ENCODE measurements around the gene PLRG1. TPM values are rescaled to one million over a fixed set of nuclear protein-coding genes. Genes with fewer than 3 reads are reported as not detected.

Gene PLRG1
- total and polyA plus RNA-seq, 2 of the 8 experiments (the other 6 are each of a cell fraction or from before 2014, with no cell fraction given), result 63.5 to 108 TPM

DNA sequence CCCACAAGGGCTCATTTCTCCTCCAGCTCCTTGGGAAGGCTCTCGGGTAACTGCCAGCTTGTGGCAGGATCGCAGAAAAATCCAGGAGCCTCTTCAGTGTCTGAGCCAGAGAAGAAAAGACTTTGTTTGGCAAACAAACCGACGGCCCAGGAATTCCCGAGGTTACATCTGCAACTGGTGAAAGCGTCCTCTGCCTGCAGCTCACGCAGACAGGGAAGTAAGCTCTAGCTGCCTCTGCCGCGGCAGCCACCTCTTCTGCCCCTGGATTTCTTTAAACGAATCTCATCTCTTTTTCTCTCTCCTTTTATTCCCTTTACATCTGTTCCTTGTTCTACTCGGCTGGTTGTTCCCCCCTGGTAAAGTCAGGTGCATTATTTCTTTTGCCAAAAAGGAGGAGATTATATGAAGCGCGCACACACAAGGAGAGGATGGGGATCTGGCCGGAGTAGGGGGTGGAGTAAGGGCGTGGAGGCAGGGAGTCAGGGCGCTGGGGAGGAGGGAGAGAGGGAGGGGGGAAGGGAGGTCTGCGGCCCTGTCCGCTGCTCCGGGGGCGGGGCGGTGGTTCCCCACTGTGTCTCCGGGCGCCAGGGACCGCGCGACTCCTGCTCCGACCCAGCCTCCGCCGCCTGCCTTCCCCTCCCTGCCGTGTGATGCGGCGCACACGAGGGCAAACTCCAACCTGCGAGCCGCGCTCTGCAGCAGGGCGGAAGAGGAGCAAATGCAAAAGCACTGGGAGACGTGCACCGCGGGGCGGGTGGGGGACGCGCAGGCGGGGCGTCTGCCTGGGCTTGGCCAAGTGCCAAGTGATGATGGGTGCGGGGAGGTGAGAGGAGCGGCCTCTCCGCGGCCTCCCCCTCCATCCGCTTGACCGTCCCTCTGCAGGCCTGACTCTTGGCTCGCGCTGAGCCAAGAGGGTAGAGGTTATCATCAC, 58.6 kb downstream of the PLRG1 start, which contains the start of gene DCHS2 (continued):
- TF ChIP-seq KDM1A (IDR thresholded peaks at IDR 0.05; ENCODE audit: borderline replicate concordance, low read length) (no peak), JUND (IDR thresholded peaks at IDR 0.05; ENCODE audit: low read length) (no peak), TEAD4 (IDR thresholded peaks at IDR 0.05; ENCODE audit: low read depth, low read length) (peak; percentile 33; the same call in 1 of the 2 replicates), FOSL1 (IDR thresholded peaks at IDR 0.05; ENCODE audit: insufficient read depth, low read depth, low read length) (no peak), KDM5A (IDR thresholded peaks at IDR 0.05; ENCODE audit: low read length) (no peak), SIRT6 (IDR thresholded peaks at IDR 0.05; ENCODE audit: low read length) (no peak), RBBP5 (IDR thresholded peaks at IDR 0.05; ENCODE audit: borderline replicate concordance, low read depth, low read length) (no peak), YY1 (IDR thresholded peaks at IDR 0.05; ENCODE audit: low read depth, low read length) (no peak), CREB1 (IDR thresholded peaks at IDR 0.05) (0 out of 2 replicates have a peak, but pooled peaks have one; percentile 44), SRF (IDR thresholded peaks at IDR 0.05; ENCODE audit: low read depth, low read length) (no peak), BRCA1 (IDR thresholded peaks at IDR 0.05; ENCODE audit: low read depth, low read length) (no peak), JUN (IDR thresholded peaks at IDR 0.05; ENCODE audit: low read depth, low read length) (no peak), RFX5 (IDR thresholded peaks at IDR 0.05; ENCODE audit: borderline replicate concordance, low read depth, low read length) (no peak), KDM4A (IDR thresholded peaks at IDR 0.05; ENCODE audit: low read depth, low read length, severe bottlenecking) (peak; percentile 88), HDAC2 (IDR thresholded peaks at IDR 0.05; ENCODE audit: borderline replicate concordance in 1 of 2, low read depth in 2 of 2, low read length in 2 of 2) (no peak)
- TF ChIP-seq, protein P1, sequence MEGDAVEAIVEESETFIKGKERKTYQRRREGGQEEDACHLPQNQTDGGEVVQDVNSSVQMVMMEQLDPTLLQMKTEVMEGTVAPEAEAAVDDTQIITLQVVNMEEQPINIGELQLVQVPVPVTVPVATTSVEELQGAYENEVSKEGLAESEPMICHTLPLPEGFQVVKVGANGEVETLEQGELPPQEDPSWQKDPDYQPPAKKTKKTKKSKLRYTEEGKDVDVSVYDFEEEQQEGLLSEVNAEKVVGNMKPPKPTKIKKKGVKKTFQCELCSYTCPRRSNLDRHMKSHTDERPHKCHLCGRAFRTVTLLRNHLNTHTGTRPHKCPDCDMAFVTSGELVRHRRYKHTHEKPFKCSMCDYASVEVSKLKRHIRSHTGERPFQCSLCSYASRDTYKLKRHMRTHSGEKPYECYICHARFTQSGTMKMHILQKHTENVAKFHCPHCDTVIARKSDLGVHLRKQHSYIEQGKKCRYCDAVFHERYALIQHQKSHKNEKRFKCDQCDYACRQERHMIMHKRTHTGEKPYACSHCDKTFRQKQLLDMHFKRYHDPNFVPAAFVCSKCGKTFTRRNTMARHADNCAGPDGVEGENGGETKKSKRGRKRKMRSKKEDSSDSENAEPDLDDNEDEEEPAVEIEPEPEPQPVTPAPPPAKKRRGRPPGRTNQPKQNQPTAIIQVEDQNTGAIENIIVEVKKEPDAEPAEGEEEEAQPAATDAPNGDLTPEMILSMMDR (IDR thresholded peaks at IDR 0.05; ENCODE audit: control extremely low read depth in 1 of 3, insufficient read depth in 1 of 3, low read depth in 1 of 3, low read length in 3 of 3), result no peak
- TF ChIP-seq, protein P2, sequence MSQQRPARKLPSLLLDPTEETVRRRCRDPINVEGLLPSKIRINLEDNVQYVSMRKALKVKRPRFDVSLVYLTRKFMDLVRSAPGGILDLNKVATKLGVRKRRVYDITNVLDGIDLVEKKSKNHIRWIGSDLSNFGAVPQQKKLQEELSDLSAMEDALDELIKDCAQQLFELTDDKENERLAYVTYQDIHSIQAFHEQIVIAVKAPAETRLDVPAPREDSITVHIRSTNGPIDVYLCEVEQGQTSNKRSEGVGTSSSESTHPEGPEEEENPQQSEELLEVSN (IDR thresholded peaks at IDR 0.05), result peak; percentile 91
- TF ChIP-seq, protein P3, sequence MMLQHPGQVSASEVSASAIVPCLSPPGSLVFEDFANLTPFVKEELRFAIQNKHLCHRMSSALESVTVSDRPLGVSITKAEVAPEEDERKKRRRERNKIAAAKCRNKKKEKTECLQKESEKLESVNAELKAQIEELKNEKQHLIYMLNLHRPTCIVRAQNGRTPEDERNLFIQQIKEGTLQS (IDR thresholded peaks at IDR 0.05; ENCODE audit: insufficient read depth, low read depth, low read length), result no peak
- TF ChIP-seq, protein P4, sequence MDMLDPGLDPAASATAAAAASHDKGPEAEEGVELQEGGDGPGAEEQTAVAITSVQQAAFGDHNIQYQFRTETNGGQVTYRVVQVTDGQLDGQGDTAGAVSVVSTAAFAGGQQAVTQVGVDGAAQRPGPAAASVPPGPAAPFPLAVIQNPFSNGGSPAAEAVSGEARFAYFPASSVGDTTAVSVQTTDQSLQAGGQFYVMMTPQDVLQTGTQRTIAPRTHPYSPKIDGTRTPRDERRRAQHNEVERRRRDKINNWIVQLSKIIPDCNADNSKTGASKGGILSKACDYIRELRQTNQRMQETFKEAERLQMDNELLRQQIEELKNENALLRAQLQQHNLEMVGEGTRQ (IDR thresholded peaks at IDR 0.05; ENCODE audit: low read length), result no peak

Measured in H1 (cell line).